GM12873 (cell line): ENCODE data around the gene TRDN.

Experiments used
- CTCF ChIP-seq: IDR thresholded peaks from 2 replicates; pipeline ENCODE4 v1.5.1; 2012; ENCODE audit warnings: low read depth, mild to moderate bottlenecking, moderate library complexity, low read length, control low read depth; ENCODE audit not compliant: insufficient read depth; ENCODE audit errors: missing control alignments

TRDN gene

GRCh38 chr6:123533862-123534648 lies 102.7 kb downstream of the TRDN start:
- TF ChIP-seq CTCF, result no peak

GRCh38 chr6:123529843-123530242 lies 106.9 kb downstream of the TRDN start:
- no peak for TF ChIP-seq CTCF

- no peak for TF ChIP-seq CTCF
Measured at GRCh38 chr6:123529058-123529457, 107.7 kb downstream of the TRDN start.

- TF ChIP-seq CTCF, result no peak
Measured at GRCh38 chr6:123527406-123527805, 109.3 kb downstream of the TRDN start.

GRCh38 chr6:123526128-123526527 lies 110.6 kb downstream of the TRDN start:
- no peak for TF ChIP-seq CTCF

GRCh38 chr6:123524781-123525180 lies 112.0 kb downstream of the TRDN start:
- TF ChIP-seq CTCF, result no peak

- no peak for TF ChIP-seq CTCF
Measured at GRCh38 chr6:123520217-123520616, 116.5 kb downstream of the TRDN start.

- no peak for TF ChIP-seq CTCF
Measured at GRCh38 chr6:123519189-123519505, 117.6 kb downstream of the TRDN start.
